HG03469 (cell line): ENCODE results near the gene BCAN.

Experiments used
- ATAC-seq: cut with Tn5 transposase; IDR thresholded peaks from one replicate; pipeline ENCODE4 v1.9.1; 2021; ENCODE audit warnings: mild to moderate bottlenecking, moderate library complexity, moderate number of reproducible peaks; ENCODE audit not compliant: unreplicated experiment

BCAN gene

GRCh38 chr1:156693848-156694689 is 52.2 kb downstream of the BCAN start:
- no peak for ATAC-seq

DNA sequence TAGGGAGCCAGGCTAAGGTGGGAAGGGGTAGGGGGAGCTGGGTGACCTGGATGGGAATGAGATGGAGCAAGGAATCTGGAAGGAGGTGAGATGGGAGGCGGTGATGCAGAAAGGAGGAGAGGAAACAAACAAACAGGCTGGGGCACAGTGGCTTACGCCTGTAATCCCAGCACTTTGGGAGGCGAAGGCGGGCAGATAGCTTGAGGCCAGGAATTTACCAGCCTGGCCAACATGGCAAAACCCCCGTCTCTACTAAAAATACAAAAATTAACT is 52.7 kb downstream of the BCAN start:
- no peak for ATAC-seq

GRCh38 chr1:156696755-156697154 is 54.8 kb downstream of the BCAN start:
- ATAC-seq, result no peak

GRCh38 chr1:156697481-156697880 is 55.6 kb downstream of the BCAN start:
- ATAC-seq, result no peak

GRCh38 chr1:156698995-156699394 is 57.1 kb downstream of the BCAN start:
- no peak for ATAC-seq

GRCh38 chr1:156700736-156701531 is 59.0 kb downstream of the BCAN start:
- no peak for ATAC-seq

DNA sequence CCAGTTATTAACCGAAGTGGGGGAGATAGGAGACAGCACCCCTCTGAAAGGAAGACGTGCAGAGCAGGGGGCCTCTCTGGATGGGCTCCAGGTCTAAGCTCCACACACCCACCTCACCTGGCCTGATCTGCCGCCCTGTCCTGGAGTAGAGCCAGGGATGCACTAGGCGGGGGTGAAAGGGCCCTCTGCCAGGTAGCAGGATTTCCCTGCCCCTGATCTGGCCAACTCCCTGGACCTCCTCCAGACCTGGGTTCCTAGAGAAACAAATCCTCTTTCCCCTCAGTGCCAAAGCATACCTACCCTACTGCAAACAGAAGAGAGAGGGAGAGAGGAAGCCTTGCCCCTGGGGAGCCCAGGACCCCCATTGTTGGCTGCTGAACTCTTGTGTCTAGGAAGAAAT is 61.4 kb downstream of the BCAN start:
- no peak for ATAC-seq

DNA sequence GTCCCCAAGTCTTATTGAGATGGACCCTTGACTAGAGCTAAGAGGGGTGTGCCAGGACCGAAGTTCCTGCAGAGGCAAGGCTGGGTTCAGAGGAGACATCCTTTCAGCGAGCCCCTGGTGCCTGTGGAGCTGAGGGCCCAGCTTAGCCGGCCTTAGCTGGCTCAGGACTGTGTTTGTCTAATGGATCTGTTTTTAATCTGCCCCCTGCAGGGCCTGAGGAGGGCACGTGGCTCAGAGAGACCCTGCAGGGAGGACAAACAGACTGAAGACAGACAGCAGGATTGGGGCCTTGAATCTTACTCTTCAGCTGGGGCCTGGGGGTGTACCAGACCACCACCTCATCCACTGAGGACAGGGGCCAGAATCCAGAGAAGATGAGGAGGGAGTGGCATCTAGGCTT is 61.8 kb downstream of the BCAN start:
- no peak for ATAC-seq

DNA sequence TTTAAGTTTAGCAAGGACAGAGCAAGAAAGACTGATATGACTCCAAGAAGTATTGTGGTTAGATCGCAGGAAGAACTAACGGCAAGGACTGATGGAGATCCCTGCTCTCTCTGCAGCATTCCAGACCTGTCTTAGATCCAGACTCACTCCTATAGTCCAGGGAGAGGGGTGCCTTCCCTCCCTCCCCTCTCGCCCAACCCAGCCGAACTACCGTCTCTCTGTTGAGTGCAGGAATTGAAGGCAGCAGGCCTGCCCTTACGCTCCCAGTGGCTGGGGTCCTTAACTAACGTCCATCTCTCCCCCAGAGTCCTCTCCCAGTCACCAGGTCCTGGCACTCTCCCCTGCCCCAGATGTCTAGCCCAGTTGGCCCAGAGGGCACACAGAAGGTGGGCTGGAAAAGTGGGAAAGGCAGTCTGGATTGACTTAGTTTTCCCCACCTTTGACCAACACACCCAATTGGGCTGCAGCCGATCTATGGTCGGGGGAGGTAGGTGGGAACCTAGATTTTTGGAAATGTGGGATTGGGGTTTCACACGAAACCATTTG is 62.3 kb downstream of the BCAN start:
- no peak for ATAC-seq

DNA sequence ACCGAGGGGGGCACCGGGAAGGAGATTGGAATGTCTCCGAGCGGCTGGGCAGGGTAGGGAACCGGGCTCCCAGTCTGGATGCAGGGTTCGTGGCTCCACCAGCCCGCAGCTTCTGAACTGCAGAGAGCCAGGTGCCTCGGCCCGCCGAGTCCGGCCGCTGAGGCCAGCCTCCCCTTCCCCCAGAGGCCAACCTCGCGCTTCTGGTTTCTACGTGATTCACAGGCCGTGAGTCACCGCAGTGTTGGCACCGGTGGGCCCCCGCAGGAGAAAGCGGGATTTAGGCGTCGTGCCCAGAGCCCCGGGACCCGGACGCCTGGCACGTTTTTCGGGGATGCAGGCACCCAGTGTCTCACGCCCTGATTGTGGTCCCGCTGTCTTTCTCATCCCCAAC is 63.0 kb downstream of the BCAN start:
- no peak for ATAC-seq

GRCh38 chr1:156705321-156705917 is 63.5 kb downstream of the BCAN start, which contains the start of gene CRABP2:
Gene CRABP2 (minus strand): TSS chr1:156705583. CDS start chr1:156705446, 137 bp downstream.
- ATAC-seq, result no peak

DNA sequence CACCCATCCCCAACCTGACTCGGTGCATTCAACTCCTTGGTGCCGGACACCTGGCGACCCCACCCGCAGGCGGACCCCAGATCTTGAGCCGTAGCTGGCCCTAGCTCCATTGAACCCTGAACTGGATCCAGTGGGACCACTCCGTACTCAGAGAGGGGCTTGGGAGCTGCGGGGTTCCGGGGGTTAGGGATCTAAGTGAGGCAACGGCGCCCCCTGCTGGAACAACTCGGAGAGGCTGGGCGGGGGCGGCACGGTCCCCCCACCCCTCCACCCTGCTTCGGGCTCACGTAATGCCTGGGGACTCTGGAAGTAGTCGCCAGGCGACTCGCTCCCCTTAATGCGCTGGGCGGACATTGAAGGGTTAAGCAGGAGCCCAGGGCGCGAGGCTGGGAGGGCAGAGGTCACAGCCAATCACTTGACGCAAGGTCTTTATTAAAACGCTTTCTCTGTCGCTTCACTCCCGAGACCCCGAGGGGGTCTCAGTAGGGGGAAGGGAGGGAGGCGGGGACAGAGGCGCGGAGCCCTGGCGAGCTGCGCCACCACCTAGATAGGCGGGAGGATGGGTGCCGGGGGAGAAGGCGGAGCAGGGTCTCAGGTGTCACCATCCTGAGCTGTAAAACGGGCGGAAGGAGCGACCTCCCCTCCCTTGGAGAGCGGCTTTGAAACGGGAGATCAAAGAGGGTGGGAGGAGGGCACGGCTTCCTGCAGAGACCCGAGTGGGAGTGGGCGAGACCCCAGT is 64.2 kb downstream of the BCAN start:
- ATAC-seq, result no peak

- ATAC-seq, result no peak
Observed at GRCh38 chr1:156706657-156707416, 64.9 kb downstream of the BCAN start.

DNA sequence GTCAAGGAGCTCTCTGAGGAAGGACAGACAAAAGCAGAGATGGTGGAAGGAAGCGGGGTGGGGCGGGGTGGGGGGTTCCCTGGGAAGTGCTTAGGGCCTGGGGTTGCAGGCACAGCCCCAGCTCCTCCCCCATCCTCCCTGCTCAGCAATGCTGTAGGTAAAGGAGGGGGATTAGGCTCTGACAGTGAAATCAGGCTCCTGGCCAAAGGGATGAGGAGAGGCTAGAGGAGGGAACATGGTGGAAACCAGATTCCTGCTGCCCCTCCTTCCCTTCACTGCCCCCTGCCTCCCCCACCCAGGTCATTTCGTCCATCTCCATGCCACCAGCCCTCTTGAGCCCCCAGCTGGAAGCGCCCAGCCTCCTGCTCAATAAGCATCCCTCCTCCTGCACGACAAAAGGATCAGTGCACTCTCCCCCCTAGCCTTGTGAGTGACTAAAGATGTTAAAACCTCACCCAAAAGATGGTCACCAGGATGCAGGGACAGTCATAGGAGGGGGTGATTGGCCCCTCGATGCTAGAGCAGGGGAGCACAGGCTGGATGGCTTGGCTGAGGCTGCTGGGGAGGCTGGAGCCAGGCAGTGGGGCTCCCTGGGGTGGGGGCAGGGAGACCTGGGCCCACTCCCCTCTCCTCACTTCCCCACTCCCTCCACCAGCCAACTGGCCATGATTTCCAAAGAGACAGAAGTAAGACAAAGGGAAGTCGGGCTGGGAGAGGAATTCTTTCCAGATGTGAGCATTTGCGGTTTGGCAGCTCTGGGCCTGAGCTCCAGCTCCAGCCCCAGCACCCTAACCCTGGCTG is 65.7 kb downstream of the BCAN start:
- ATAC-seq, result no peak

- no peak for ATAC-seq
Observed at GRCh38 chr1:156708218-156708661, 66.3 kb downstream of the BCAN start.

DNA sequence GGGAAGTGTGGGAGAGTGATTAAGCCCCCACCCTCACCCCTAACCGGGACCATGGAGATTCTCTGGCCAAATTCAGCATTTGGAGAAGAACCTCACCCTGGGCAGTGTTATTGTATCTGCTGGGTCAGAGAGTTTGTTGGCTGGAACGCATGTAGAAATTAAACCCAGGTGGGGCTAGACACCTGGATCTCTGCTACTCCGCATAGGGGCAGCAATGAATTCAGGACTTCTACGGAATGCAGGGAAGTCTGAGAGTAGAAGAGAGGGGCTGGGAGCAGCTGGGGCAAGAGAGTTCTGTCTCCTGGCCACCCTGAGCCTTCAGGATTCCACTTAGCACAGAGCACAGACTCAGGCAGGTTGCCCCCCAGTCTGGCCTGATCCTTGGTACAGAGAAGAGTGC is 67.1 kb downstream of the BCAN start:
- no peak for ATAC-seq
